ENCODE measurements around the gene GNAQ. TPM values are rescaled to one million over a fixed set of nuclear protein-coding genes. Genes with fewer than 3 reads are reported as not detected.

The GNAQ gene
- total RNA-seq, 6 experiments from 2014 or later, result 41.6 to 45.8 (median 44.3) TPM

DNA sequence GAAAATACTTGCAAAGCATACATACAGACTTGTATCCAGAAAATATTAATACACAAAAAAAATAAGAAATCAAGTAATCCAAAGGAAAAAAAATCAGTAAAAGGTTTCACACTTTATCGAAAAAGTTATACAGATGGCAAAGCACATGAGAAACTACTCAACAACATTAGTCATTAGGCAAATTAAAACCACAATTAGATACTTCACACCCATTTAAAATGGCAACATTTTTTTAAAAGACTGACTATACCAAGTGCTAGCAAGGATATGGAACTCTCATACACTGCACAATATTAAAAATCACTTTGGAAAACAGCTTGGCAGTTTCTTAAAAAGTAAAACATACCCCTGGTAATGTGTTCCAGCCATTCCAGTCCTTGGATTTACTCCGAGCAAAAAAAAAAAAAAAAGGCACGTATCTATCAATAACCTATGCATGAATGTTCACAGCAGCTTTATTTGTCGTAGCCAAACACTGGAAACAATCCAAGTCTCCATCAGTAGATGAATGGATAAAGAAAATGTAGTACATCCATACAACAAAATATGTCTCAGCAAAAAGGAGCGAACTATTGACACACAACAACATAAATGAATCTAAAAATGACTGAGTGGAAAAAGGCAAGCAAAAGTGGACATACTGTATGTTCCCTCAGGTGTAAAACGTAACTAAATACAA lies 66.0 kb downstream of the GNAQ start:
- TF ChIP-seq CTCF (IDR thresholded peaks at IDR 0.05), result no peak
- Mint-ChIP-seq H3K4me1 (ENCODE audit: low read depth) (peaks cover 25% of the 10 kb centered on the region), H3K27me3 (ENCODE audit: insufficient read depth) (no peaks in the 10 kb centered on the region; the same call in 1 of the 2 replicates), H3K9me3 (no peaks in the 10 kb centered on the region), H3K4me3 (no peak overlapping the region), H3K36me3 (ENCODE audit: low read depth) (peaks cover under 1% of the 10 kb centered on the region; the same call in 1 of the 2 replicates), H3K27ac (no peak overlapping the region)
- DNase-seq, result no peak

DNA sequence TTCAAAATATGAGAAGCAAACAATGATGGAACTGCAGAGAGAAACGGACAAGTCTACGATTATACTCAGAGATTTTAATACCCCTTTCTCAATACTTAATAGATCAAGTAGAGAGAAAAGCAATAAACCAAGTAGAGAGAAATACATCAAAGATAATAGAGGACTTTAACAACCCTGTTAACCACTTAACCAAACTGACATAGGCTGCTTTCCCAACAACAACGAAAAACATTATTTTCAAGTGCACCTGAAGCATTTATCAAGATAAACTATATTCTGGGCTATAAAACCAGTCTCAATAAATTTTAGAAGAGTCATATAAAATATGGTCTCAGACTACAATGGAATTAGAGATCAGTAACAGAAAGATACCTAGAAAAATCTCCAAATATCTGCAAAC lies 67.4 kb downstream of the GNAQ start:
- Mint-ChIP-seq H3K27me3 (ENCODE audit: insufficient read depth) (no peaks in the 10 kb centered on the region; the same call in 1 of the 2 replicates), H3K27ac (no peak overlapping the region), H3K36me3 (ENCODE audit: low read depth) (no peaks in the 10 kb centered on the region), H3K4me1 (ENCODE audit: low read depth) (peaks cover 34% of the 10 kb centered on the region), H3K9me3 (no peaks in the 10 kb centered on the region), H3K4me3 (no peak overlapping the region)
- DNase-seq, result no peak
- no peak for TF ChIP-seq CTCF (IDR thresholded peaks at IDR 0.05)

- Mint-ChIP-seq H3K4me3 (peak overlapping the region; percentile 12), H3K27ac (peak overlapping the region; percentile 43), H3K4me1 (ENCODE audit: low read depth) (peaks cover 46% of the 10 kb centered on the region), H3K36me3 (ENCODE audit: low read depth) (no peaks in the 10 kb centered on the region), H3K27me3 (ENCODE audit: insufficient read depth) (no peaks in the 10 kb centered on the region; the same call in 1 of the 2 replicates), H3K9me3 (no peaks in the 10 kb centered on the region)
- no peak for DNase-seq
- no peak for TF ChIP-seq CTCF (IDR thresholded peaks at IDR 0.05)
Measured at GRCh38 chr9:77961541-77961940, 70.1 kb downstream of the GNAQ start.

DNA sequence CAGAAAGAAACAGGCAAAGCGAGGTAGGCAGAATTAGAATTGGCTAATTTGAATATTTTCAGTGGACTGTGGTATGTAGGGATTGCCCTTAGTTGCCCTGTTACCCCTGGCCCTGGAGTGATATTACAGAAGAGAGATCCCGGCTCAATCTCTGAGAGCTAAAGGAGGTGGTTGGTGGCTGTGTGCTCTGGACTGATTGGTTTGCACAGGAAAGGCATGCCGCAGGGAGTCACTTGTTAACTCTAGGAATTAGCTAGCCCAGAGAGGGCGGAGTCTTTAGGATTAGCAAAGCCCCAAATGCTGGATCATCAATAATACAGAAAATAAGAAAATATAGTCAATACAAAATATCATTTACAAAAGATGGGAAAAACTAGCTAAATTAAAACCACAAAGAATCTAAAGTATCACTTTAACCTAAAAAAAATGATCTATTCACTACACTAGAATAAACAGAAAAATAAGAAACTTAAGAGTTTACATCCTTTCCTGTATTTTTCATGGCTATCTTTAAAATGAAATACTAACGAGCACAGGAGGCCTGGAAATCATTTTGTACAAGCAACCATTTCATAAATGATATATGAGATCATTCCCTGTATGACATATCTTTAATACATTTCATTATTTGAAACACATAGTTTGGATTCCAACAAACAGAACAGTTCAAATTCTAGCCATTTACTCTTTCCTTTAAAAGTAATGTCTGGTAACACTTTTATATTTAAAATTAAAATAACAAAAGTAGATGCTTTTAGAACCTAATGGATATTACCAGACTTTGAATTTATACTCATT lies 71.1 kb downstream of the GNAQ start:
- Mint-ChIP-seq H3K9me3 (no peaks in the 10 kb centered on the region), H3K4me3 (0 out of 2 replicates have a peak overlapping the region, but pooled peaks have one; percentile 25), H3K27me3 (ENCODE audit: insufficient read depth) (no peaks in the 10 kb centered on the region; the same call in 1 of the 2 replicates), H3K36me3 (ENCODE audit: low read depth) (no peaks in the 10 kb centered on the region), H3K27ac (peak overlapping the region; percentile 16; the same call in 1 of the 2 replicates), H3K4me1 (ENCODE audit: low read depth) (peaks cover 53% of the 10 kb centered on the region)
- no peak for DNase-seq
- no peak for TF ChIP-seq CTCF (IDR thresholded peaks at IDR 0.05)

DNA sequence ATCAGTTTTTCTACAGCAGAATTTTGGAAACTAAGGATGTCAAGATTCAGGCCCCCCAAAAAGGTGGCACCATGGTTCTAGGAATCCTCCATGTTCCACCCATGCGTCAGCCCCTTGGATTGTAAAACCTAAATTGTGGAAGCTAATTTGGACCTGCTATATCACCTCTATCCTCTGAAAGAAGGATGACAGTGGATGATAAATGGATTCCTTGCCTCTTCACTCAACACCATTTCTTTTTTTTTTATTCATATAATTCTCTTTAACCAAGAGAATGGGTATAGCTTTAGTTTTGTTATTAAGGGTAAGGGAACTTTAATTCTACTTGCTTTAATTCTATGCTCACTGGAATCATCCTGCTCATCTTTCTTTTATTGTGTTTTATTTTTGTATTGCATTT lies 71.8 kb downstream of the GNAQ start:
- H3K27me3 Mint-ChIP-seq (ENCODE audit: insufficient read depth), result no peaks in the 10 kb centered on the region; the same call in 1 of the 2 replicates
- H3K4me3 Mint-ChIP-seq, result no peak overlapping the region
- H3K9me3 Mint-ChIP-seq, result no peaks in the 10 kb centered on the region
- H3K4me1 Mint-ChIP-seq (ENCODE audit: low read depth), result peaks cover 53% of the 10 kb centered on the region
- no peak for DNase-seq
- no peak overlapping the region for H3K27ac Mint-ChIP-seq
- TF ChIP-seq CTCF (IDR thresholded peaks at IDR 0.05), result no peak
- no peaks in the 10 kb centered on the region for H3K36me3 Mint-ChIP-seq (ENCODE audit: low read depth)

Data from HFFc6 (cell line).